Measurements from ENCODE around the gene TCEANC2.

DNA sequence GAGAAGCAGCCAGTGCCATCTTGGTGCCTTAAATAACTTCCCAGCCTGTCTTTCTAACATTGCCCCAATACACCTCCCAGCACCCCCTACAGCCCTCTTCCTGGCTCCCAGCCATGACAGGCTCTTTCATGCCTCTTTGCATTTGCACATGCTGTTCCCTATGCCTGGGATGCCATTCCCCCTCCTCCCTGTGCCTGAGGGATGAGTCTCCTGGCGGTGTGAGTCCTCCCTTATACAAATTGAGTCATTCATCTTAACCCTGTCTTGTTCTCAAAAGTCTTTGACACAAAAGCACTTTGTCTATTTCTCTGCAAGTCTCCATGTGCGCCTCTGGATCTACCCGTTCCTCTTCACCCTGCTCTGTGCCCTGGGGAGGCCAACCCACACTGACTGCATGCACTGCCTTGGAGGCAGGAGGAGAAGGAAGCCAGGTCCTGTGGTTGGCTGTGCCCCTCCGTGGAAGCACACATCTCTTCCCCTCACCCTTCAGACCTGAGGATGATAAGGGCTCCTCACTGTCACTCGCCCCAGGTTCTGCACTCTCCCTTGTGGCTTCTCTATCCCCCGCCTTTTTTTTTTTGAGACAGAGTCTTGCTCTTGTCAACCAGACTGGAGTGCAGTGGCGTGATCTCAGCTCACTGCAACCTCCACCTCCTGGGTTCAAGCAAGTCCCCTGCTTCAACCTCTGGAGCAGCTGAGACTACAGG lies 74.3 kb downstream of the TCEANC2 start:
- TF ChIP-seq, protein P1, sequence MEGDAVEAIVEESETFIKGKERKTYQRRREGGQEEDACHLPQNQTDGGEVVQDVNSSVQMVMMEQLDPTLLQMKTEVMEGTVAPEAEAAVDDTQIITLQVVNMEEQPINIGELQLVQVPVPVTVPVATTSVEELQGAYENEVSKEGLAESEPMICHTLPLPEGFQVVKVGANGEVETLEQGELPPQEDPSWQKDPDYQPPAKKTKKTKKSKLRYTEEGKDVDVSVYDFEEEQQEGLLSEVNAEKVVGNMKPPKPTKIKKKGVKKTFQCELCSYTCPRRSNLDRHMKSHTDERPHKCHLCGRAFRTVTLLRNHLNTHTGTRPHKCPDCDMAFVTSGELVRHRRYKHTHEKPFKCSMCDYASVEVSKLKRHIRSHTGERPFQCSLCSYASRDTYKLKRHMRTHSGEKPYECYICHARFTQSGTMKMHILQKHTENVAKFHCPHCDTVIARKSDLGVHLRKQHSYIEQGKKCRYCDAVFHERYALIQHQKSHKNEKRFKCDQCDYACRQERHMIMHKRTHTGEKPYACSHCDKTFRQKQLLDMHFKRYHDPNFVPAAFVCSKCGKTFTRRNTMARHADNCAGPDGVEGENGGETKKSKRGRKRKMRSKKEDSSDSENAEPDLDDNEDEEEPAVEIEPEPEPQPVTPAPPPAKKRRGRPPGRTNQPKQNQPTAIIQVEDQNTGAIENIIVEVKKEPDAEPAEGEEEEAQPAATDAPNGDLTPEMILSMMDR (IDR thresholded peaks at IDR 0.05) = no peak
- TF ChIP-seq POLR2A (IDR thresholded peaks at IDR 0.05) = no peak

Measured in uterus (tissue), 2 donors.